ENCODE measurements around the gene MDP1.

DNA sequence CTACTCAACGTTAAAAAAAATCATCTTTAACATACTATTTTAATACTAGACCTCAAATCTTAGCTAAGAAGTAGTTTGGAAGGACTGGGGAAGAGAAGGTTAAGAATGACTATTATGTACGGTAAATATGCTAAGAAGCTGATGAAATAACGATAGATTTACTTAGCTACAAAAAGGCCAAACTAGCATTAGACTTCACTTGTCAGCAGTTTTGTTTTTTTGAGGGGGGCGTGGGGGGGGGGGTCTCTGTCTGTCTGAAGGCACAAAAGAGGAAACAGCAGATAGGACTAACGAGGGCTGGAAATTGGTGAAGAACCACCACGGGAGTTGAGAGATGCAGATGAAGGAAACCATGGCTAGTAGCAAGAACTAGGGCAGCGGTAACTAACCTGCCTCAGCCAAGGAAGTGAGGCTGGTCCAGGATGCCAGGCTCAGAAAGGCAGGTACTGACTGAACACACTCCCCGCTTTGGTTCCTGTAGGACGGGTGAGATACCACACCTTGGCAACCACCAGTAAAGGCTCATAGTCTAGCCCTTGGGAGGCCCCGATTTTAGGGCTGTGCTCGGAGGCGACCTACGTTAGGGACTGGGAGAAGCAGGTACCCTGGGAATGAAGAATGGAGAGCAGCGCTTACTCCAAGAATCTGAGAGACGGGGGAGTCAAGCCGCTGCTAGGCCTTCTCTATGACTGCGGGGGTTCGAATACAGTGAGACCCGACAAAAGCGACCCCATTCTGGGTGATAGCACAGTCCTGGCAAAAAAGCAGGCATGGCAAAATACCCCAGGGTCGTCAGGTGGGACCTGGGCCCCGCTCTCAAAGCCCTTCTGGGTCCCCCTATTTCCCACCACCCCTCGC lies 15.6 kb upstream of the MDP1 start:
- TF ChIP-seq SUZ12 (IDR thresholded peaks at IDR 0.05) (no peak), NFRKB (IDR thresholded peaks at IDR 0.05) (no peak)

Data from HEK293T (cell line).